ENCODE results near the gene CA10.

The CA10 gene

GRCh38 chr17:51828901-51829300, 329.6 kb downstream of the CA10 start:
- H3K27ac ChIP-seq (ENCODE audit: low read depth, low read length): no peak overlapping the region
- no peaks in the 10 kb centered on the region for H3K36me3 ChIP-seq (ENCODE audit: insufficient read depth, low read length)
- H3K27me3 ChIP-seq (ENCODE audit: control insufficient read depth in 1 of 2, insufficient read depth in 2 of 2, low read length in 2 of 2): no peaks in the 10 kb centered on the region
- no peaks in the 10 kb centered on the region for H3K4me1 ChIP-seq (ENCODE audit: insufficient read depth, low read length)
- no peaks in the 10 kb centered on the region for H3K9me3 ChIP-seq (ENCODE audit: low read length)
- H3K4me3 ChIP-seq (ENCODE audit: low read depth in 1 of 2, low read length in 2 of 2): no peak overlapping the region
- H3K9ac ChIP-seq (ENCODE audit: low read length): no peak overlapping the region

GRCh38 chr17:51827140-51827539, 331.4 kb downstream of the CA10 start:
- Histone ChIP-seq H3K36me3 (ENCODE audit: insufficient read depth, low read length) (no peaks in the 10 kb centered on the region), H3K9ac (ENCODE audit: low read length) (no peak overlapping the region), H3K4me3 (ENCODE audit: low read depth in 1 of 2, low read length in 2 of 2) (no peak overlapping the region), H3K4me1 (ENCODE audit: insufficient read depth, low read length) (no peaks in the 10 kb centered on the region), H3K27me3 (ENCODE audit: control insufficient read depth in 1 of 2, insufficient read depth in 2 of 2, low read length in 2 of 2) (no peaks in the 10 kb centered on the region), H3K9me3 (ENCODE audit: low read length) (no peaks in the 10 kb centered on the region), H3K27ac (ENCODE audit: low read depth, low read length) (no peak overlapping the region)

DNA sequence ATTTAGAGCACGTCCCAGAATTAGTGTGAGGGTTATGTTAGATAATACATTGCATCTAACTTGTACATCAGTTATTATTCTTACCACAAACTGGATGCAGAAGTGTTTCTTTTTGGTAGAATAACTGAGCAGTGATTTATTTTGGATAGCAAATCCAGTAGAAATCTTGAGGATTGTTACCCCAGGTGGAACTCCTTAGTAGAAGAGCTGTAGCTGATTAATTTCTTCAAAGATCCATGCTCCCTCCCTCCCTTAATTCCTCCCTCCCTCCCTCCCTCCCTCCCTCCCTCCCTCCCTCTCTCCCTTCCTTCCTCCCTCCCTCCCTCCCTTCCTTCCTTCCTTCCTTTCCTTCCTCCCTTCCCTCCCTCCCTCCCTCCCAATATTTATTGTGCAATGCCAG, 337.7 kb downstream of the CA10 start:
- Histone ChIP-seq H3K9me3 (ENCODE audit: low read length) (no peaks in the 10 kb centered on the region), H3K4me1 (ENCODE audit: insufficient read depth, low read length) (no peaks in the 10 kb centered on the region), H3K9ac (ENCODE audit: low read length) (no peak overlapping the region), H3K27ac (ENCODE audit: low read depth, low read length) (no peak overlapping the region), H3K27me3 (ENCODE audit: control insufficient read depth in 1 of 2, insufficient read depth in 2 of 2, low read length in 2 of 2) (no peaks in the 10 kb centered on the region), H3K36me3 (ENCODE audit: insufficient read depth, low read length) (no peaks in the 10 kb centered on the region), H3K4me3 (ENCODE audit: low read depth in 1 of 2, low read length in 2 of 2) (no peak overlapping the region)

DNA sequence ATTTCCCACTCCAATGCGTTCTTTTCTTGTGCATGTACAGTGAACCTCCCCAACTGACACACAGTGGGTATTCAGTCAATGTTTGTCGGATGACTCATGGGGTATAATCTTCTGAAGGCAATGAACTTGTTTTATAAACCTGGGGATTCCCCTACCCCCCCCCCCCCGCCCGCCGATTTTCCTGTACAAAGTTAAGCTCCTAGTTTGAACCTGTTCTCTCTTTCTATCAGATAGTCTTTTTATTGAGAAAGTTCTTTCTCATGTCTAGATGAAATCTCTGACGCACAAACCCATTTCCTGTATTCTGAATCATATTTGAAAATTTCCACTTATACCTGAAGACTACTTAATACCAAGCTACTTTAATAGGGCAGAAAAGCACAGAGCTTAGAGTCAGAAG, 338.3 kb downstream of the CA10 start:
- H3K27ac ChIP-seq (ENCODE audit: low read depth, low read length): no peak overlapping the region
- H3K9ac ChIP-seq (ENCODE audit: low read length): no peak overlapping the region
- no peaks in the 10 kb centered on the region for H3K36me3 ChIP-seq (ENCODE audit: insufficient read depth, low read length)
- H3K9me3 ChIP-seq (ENCODE audit: low read length): no peaks in the 10 kb centered on the region
- no peak overlapping the region for H3K4me3 ChIP-seq (ENCODE audit: low read depth in 1 of 2, low read length in 2 of 2)
- H3K27me3 ChIP-seq (ENCODE audit: control insufficient read depth in 1 of 2, insufficient read depth in 2 of 2, low read length in 2 of 2): no peaks in the 10 kb centered on the region
- H3K4me1 ChIP-seq (ENCODE audit: insufficient read depth, low read length): no peaks in the 10 kb centered on the region

- H3K27me3 ChIP-seq (ENCODE audit: control insufficient read depth in 1 of 2, insufficient read depth in 2 of 2, low read length in 2 of 2): no peaks in the 10 kb centered on the region
- H3K9ac ChIP-seq (ENCODE audit: low read length): no peak overlapping the region
- H3K36me3 ChIP-seq (ENCODE audit: insufficient read depth, low read length): no peaks in the 10 kb centered on the region
- H3K4me1 ChIP-seq (ENCODE audit: insufficient read depth, low read length): no peaks in the 10 kb centered on the region
- H3K4me3 ChIP-seq (ENCODE audit: low read depth in 1 of 2, low read length in 2 of 2): no peak overlapping the region
- no peak overlapping the region for H3K27ac ChIP-seq (ENCODE audit: low read depth, low read length)
- H3K9me3 ChIP-seq (ENCODE audit: low read length): no peaks in the 10 kb centered on the region
Observed at GRCh38 chr17:51819341-51820219, 338.9 kb downstream of the CA10 start.

DNA sequence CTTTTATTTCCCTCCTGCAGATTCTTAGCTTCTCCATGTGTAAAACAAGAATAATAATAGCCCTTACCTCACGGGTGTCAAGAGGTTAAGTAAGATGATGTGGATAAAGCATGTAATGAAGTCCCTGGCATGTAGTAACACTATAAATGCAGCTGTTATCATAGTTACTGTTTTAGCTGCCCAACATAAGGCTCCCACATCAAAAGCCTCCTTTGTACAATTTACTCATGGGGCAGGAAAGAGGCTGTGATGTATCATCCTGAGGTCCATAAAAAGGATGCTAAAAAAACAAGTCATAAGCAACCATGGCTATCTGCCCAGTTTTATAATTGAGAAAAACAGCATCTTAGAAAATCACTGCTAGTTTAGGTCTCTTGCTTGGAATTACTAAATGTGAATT, 339.7 kb downstream of the CA10 start:
- H3K27ac ChIP-seq (ENCODE audit: low read depth, low read length): no peak overlapping the region
- H3K36me3 ChIP-seq (ENCODE audit: insufficient read depth, low read length): no peaks in the 10 kb centered on the region
- H3K9ac ChIP-seq (ENCODE audit: low read length): no peak overlapping the region
- H3K4me1 ChIP-seq (ENCODE audit: insufficient read depth, low read length): no peaks in the 10 kb centered on the region
- no peak overlapping the region for H3K4me3 ChIP-seq (ENCODE audit: low read depth in 1 of 2, low read length in 2 of 2)
- H3K27me3 ChIP-seq (ENCODE audit: control insufficient read depth in 1 of 2, insufficient read depth in 2 of 2, low read length in 2 of 2): no peaks in the 10 kb centered on the region
- no peaks in the 10 kb centered on the region for H3K9me3 ChIP-seq (ENCODE audit: low read length)

GRCh38 chr17:51817955-51818354, 340.6 kb downstream of the CA10 start:
- H3K36me3 ChIP-seq (ENCODE audit: insufficient read depth, low read length): no peaks in the 10 kb centered on the region
- no peaks in the 10 kb centered on the region for H3K9me3 ChIP-seq (ENCODE audit: low read length)

DNA sequence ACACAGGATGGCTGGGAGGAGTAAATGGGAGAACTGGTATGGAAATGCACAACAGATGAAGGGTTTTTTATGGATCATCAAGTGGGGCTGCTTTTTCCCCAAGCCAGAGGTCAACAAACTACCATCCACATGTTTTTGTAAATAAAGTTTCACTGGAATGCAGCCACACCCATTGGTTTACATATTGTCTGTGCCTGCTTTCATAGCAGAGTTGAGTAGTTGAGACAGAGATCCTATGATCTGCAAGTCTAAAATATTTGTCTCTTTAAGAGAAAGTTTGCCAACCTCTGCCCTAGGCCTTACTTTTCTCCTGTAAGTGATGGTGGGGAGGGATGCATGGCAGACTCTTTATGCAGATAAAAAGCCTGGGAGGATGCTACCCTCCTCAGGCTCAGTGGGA, 341.4 kb downstream of the CA10 start:
- Histone ChIP-seq H3K4me3 (ENCODE audit: low read depth in 1 of 2, low read length in 2 of 2) (no peak overlapping the region), H3K9me3 (ENCODE audit: low read length) (no peaks in the 10 kb centered on the region), H3K36me3 (ENCODE audit: insufficient read depth, low read length) (no peaks in the 10 kb centered on the region)

More at GRCh38 chr17:51817955-51818354, 340.6 kb downstream of the CA10 start:
- Histone ChIP-seq H3K9ac (ENCODE audit: low read length) (no peak overlapping the region), H3K4me3 (ENCODE audit: low read depth in 1 of 2, low read length in 2 of 2) (no peak overlapping the region), H3K4me1 (ENCODE audit: insufficient read depth, low read length) (no peaks in the 10 kb centered on the region), H3K27ac (ENCODE audit: low read depth, low read length) (no peak overlapping the region), H3K27me3 (ENCODE audit: control insufficient read depth in 1 of 2, insufficient read depth in 2 of 2, low read length in 2 of 2) (no peaks in the 10 kb centered on the region)

DNA sequence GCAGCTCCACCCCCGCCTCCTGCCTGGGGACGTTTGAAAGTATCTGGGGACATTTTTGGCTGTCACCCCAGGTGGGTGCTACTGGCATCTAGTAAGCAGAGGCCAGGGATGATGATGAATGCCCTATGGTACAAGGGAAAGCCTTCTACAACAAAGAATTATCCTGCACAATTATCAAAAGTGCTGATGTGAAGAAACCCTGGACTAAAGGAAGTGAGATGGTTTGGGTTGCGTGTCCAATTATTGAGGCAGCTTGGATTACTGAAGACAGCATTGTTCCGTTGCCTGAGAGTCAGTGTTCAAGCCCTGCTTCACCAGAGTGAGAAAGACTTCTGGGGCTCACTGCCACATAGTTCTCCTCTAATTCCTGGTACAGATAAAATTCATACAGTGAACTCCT, 343.4 kb downstream of the CA10 start:
- Histone ChIP-seq H3K27ac (ENCODE audit: low read depth, low read length) (no peak overlapping the region), H3K36me3 (ENCODE audit: insufficient read depth, low read length) (no peaks in the 10 kb centered on the region), H3K9me3 (ENCODE audit: low read length) (no peaks in the 10 kb centered on the region), H3K4me3 (ENCODE audit: low read depth in 1 of 2, low read length in 2 of 2) (no peak overlapping the region), H3K9ac (ENCODE audit: low read length) (no peak overlapping the region), H3K27me3 (ENCODE audit: control insufficient read depth in 1 of 2, insufficient read depth in 2 of 2, low read length in 2 of 2) (no peaks in the 10 kb centered on the region), H3K4me1 (ENCODE audit: insufficient read depth, low read length) (no peaks in the 10 kb centered on the region)

More for the DNA sequence above, 341.4 kb downstream of the CA10 start:
- no peak overlapping the region for H3K27ac ChIP-seq (ENCODE audit: low read depth, low read length)
- no peaks in the 10 kb centered on the region for H3K4me1 ChIP-seq (ENCODE audit: insufficient read depth, low read length)
- no peaks in the 10 kb centered on the region for H3K27me3 ChIP-seq (ENCODE audit: control insufficient read depth in 1 of 2, insufficient read depth in 2 of 2, low read length in 2 of 2)
- no peak overlapping the region for H3K9ac ChIP-seq (ENCODE audit: low read length)

GRCh38 chr17:51814521-51814920, 344.0 kb downstream of the CA10 start:
- Histone ChIP-seq H3K9me3 (ENCODE audit: low read length) (no peaks in the 10 kb centered on the region), H3K27ac (ENCODE audit: low read depth, low read length) (no peak overlapping the region), H3K27me3 (ENCODE audit: control insufficient read depth in 1 of 2, insufficient read depth in 2 of 2, low read length in 2 of 2) (no peaks in the 10 kb centered on the region), H3K4me1 (ENCODE audit: insufficient read depth, low read length) (no peaks in the 10 kb centered on the region), H3K9ac (ENCODE audit: low read length) (no peak overlapping the region), H3K4me3 (ENCODE audit: low read depth in 1 of 2, low read length in 2 of 2) (no peak overlapping the region), H3K36me3 (ENCODE audit: insufficient read depth, low read length) (no peaks in the 10 kb centered on the region)

DNA sequence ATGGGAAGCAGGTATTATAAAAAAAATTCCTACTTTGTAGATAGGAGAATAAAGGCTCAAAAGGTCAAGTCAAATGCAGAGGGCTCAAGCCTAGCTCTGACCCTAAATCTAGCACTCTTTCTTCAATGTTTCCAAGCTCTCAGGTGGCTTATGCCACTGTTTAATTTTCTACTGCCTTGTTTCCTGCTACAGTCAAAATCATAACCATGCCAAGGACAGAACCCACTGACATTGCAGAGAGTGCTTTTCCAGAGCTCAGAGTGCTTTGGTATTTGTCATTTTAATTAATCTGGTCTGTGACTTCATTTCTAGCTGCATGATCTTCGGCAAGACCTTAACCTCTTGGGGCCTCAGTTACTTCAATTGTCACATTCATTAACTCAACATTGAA, 344.7 kb downstream of the CA10 start:
- no peaks in the 10 kb centered on the region for H3K9me3 ChIP-seq (ENCODE audit: low read length)
- H3K9ac ChIP-seq (ENCODE audit: low read length): no peak overlapping the region
- no peaks in the 10 kb centered on the region for H3K36me3 ChIP-seq (ENCODE audit: insufficient read depth, low read length)
- H3K4me1 ChIP-seq (ENCODE audit: insufficient read depth, low read length): no peaks in the 10 kb centered on the region
- no peaks in the 10 kb centered on the region for H3K27me3 ChIP-seq (ENCODE audit: control insufficient read depth in 1 of 2, insufficient read depth in 2 of 2, low read length in 2 of 2)
- no peak overlapping the region for H3K27ac ChIP-seq (ENCODE audit: low read depth, low read length)
- H3K4me3 ChIP-seq (ENCODE audit: low read depth in 1 of 2, low read length in 2 of 2): no peak overlapping the region

- H3K36me3 ChIP-seq (ENCODE audit: insufficient read depth, low read length): no peaks in the 10 kb centered on the region
- H3K27ac ChIP-seq (ENCODE audit: low read depth, low read length): no peak overlapping the region
- H3K4me1 ChIP-seq (ENCODE audit: insufficient read depth, low read length): no peaks in the 10 kb centered on the region
- no peaks in the 10 kb centered on the region for H3K9me3 ChIP-seq (ENCODE audit: low read length)
- H3K27me3 ChIP-seq (ENCODE audit: control insufficient read depth in 1 of 2, insufficient read depth in 2 of 2, low read length in 2 of 2): no peaks in the 10 kb centered on the region
- no peak overlapping the region for H3K9ac ChIP-seq (ENCODE audit: low read length)
- H3K4me3 ChIP-seq (ENCODE audit: low read depth in 1 of 2, low read length in 2 of 2): no peak overlapping the region
Observed at GRCh38 chr17:51813140-51813783, 345.3 kb downstream of the CA10 start.
